IPS-NIHi7 (cell line): ENCODE measurements around the gene USP10.

ENCODE experiments used
- DNase-seq: peaks from one replicate; pipeline ENCODE4 v3.0.0; 2012; ENCODE audit warnings: mixed read lengths; ENCODE audit errors: extremely low spot score

USP10 gene

DNA sequence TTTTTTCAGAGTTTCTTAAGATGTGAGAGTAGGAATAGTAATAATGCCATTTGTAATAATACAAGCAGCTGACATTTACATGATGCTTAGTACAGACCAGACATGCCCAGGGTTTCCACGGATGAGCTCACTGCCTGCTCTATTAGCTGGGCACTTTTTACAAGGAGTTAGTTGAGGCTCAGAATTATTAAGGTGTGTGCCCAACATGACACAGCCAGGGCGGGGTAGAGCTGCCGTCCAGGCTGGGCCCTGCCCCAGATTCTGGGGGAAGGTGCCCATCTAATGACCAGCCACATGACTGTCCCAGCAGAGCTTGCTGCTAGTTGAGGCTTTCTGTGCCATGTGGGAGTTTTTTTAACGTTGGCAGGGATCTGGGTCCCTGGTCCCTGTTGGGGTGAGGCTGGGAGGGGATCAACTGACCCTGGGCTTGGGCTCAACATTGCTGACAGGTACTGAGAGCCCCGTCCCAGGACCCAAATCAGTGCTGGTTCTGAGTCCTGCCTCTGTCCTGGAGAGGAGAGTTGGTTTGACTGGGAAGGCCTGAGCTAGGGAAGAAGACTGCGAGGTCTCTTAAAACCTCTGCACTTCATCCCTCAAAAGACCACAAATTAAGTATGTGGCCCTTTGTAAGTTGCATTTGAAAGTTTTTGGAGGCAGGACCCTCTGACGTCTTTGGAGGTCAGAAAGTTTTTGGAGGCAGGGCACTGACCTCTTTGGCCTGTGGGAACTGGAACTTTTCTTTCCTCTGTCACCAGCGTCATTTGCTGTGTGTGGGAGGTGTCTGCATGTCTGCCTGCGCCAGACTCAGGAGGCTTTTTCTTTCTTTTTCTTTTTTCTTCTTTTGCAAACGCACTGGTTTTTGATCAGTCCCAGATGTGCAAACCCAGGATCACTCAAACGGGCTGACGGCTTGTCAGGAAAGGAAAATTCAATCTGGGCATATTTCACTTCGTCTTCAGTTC lies 122.2 kb downstream of the USP10 start:
- DNase-seq: no peak

DNA sequence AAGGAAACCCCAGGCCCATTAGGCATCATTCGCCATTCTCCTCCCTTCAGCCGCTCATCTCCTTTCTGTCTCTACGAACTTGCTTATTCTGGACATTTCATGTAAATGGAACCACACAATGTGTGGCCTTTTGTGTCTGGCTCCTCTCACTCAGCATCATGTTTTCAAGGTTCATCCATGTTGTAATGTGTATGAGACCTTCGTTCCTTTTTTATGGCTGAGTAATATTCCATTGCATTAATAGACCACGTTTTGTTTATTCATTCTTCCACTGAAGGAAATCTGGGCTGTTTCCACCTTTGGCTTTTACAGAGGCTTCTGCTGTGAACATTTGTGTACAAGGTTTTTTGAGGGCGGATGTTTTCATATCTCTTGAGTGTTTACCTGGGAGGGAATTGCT lies 123.2 kb downstream of the USP10 start:
- DNase-seq: no peak

GRCh38 chr16:84823484-84823883 lies 123.7 kb downstream of the USP10 start:
- no peak for DNase-seq

- no peak for DNase-seq
These were observed 124.1 kb downstream of the USP10 start for GRCh38 chr16:84823926-84824325.

- no peak for DNase-seq
These were observed 126.2 kb downstream of the USP10 start for GRCh38 chr16:84825896-84826557.

GRCh38 chr16:84826558-84826941 lies 126.8 kb downstream of the USP10 start:
- DNase-seq: no peak

- no peak for DNase-seq
These were observed 127.4 kb downstream of the USP10 start for GRCh38 chr16:84827131-84827574.

- no peak for DNase-seq
These were observed 128.1 kb downstream of the USP10 start for GRCh38 chr16:84827897-84828296.

- DNase-seq: no peak
These were observed 128.5 kb downstream of the USP10 start for GRCh38 chr16:84828322-84828721.
